ENCODE measurements around the gene NDUFA12. TPM values are rescaled to one million over a fixed set of nuclear protein-coding genes. Genes with fewer than 3 reads are reported as not detected.
"Not testable (repeated sequence)": the region's sequence is repeated elsewhere in the genome, so short reads cannot be mapped to it uniquely, and the experiment has no call there.

The NDUFA12 gene
- total RNA-seq, 2 donors from 2014 or later: 378 to 472 TPM

- peaks cover 22% of the 10 kb centered on the region for H3K36me3 ChIP-seq
- H3K4me3 ChIP-seq: no peak overlapping the region
- no peaks in the 10 kb centered on the region for H3K9me3 ChIP-seq
- DNase-seq (ENCODE audit: low spot score): no peak
- peaks cover 0 to under 1% of the 10 kb centered on the region in 2 donors for H3K4me1 ChIP-seq
- no peaks in the 10 kb centered on the region for H3K27me3 ChIP-seq
- H3K27ac ChIP-seq: no peak overlapping the region
- TF ChIP-seq CTCF (IDR thresholded peaks at IDR 0.05): no peak
These were observed 15.0 kb downstream of the NDUFA12 start for GRCh38 chr12:94988471-94988870.

DNA sequence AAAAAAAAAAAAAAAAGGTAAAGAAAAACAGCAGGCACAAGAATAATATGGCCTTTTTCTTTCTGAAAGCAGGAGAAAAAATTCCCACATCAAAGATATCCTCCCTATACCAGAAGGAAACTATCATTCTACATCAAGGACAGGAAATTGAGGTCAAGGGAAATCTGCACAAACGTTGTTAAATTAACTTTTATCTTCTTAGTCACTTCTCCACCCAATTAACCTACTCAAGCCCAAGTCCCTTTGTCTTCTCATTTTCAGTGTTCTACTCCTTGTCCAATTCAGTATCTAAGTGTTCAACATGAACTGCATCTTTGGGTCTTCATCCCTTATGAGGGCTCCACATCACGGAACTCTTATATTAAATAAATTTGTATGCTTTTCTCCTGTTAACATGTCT is 15.7 kb downstream of the NDUFA12 start:
- Histone ChIP-seq H3K27me3 (no peaks in the 10 kb centered on the region), H3K4me3 (no peak overlapping the region), H3K36me3 (peaks cover 22% of the 10 kb centered on the region), H3K27ac (no peak overlapping the region), H3K9me3 (no peaks in the 10 kb centered on the region), H3K4me1 (peaks cover 0 to 7% of the 10 kb centered on the region in 2 donors)
- DNase-seq (ENCODE audit: low spot score): no peak
- TF ChIP-seq CTCF (IDR thresholded peaks at IDR 0.05): no peak

DNA sequence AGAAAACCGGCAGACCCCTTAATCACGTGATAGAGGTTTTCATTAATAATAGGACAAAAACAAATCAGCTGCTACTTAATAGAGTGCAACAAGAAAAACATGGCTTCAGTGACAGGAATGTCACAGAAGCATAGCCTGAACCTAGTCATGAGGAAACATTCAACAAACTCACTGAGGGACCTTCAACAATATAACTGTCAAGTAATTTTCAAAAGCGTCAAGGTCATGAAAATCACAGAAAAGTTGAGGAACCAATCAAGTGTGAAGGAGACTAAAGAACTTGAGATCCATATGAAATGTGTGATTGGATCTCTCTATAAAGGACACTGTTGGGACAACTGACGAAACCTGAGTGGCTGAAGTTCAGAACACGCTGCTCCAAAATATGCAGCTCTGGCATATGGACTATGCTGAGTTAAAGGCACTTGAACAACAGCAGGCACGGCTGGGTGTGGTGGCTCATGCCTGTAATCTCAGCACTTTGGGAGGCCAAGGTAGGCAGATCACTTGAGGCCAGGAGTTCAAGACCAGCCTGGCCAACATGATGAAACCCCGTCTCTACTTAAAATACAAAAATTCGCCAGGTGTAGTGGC is 16.3 kb downstream of the NDUFA12 start:
- Histone ChIP-seq H3K36me3 (peaks cover 22% of the 10 kb centered on the region), H3K4me1 (peaks cover 0 to 13% of the 10 kb centered on the region in 2 donors), H3K27ac (no peak overlapping the region), H3K27me3 (no peaks in the 10 kb centered on the region), H3K9me3 (no peaks in the 10 kb centered on the region), H3K4me3 (no peak overlapping the region)
- TF ChIP-seq CTCF (IDR thresholded peaks at IDR 0.05): no peak
- DNase-seq (ENCODE audit: low spot score): no peak

GRCh38 chr12:94985099-94985498 is 18.4 kb downstream of the NDUFA12 start:
- not testable (repeated sequence) for DNase-seq (ENCODE audit: low spot score); H3K27ac ChIP-seq; H3K4me3 ChIP-seq; H3K27me3 ChIP-seq; H3K9me3 ChIP-seq
- Histone ChIP-seq H3K4me1 (peaks cover 0 to 17% of the 10 kb centered on the region in 2 donors), H3K36me3 (peaks cover 10% of the 10 kb centered on the region)

- TF ChIP-seq CTCF (IDR thresholded peaks at IDR 0.05): no peak
- H3K9me3 ChIP-seq: no peaks in the 10 kb centered on the region
- H3K4me1 ChIP-seq: peaks cover 0 to 17% of the 10 kb centered on the region in 2 donors
- no peaks in the 10 kb centered on the region for H3K27me3 ChIP-seq
- peaks cover 8% of the 10 kb centered on the region for H3K36me3 ChIP-seq
- no peak for DNase-seq (ENCODE audit: low spot score)
- no peak overlapping the region for H3K4me3 ChIP-seq
- H3K27ac ChIP-seq: no peak overlapping the region
These were observed 20.2 kb downstream of the NDUFA12 start for GRCh38 chr12:94983321-94983720.

GRCh38 chr12:94982456-94982855 is 21.0 kb downstream of the NDUFA12 start:
- peaks cover 0 to 21% of the 10 kb centered on the region in 2 donors for H3K4me1 ChIP-seq
- no peak for DNase-seq (ENCODE audit: low spot score)
- H3K36me3 ChIP-seq: peaks cover 5% of the 10 kb centered on the region
- H3K27ac ChIP-seq: no peak overlapping the region
- H3K27me3 ChIP-seq: no peaks in the 10 kb centered on the region
- TF ChIP-seq CTCF (IDR thresholded peaks at IDR 0.05): no peak
- H3K9me3 ChIP-seq: no peaks in the 10 kb centered on the region
- H3K4me3 ChIP-seq: no peak overlapping the region
